HL-60/S4 treated with retinoic acid at 250 ng/mL for 4 days and 3 days (cell line): ENCODE data around the gene ACTN2.

Experiments used
- in situ Hi-C: fragments of 300-500 bp; cut with MboI; formaldehyde crosslinking; loops from 2 replicates; pipeline ENCODE4 v1.7.0; 2022; ENCODE audit warnings: low sequenced_read_pairs

ACTN2 gene

DNA sequence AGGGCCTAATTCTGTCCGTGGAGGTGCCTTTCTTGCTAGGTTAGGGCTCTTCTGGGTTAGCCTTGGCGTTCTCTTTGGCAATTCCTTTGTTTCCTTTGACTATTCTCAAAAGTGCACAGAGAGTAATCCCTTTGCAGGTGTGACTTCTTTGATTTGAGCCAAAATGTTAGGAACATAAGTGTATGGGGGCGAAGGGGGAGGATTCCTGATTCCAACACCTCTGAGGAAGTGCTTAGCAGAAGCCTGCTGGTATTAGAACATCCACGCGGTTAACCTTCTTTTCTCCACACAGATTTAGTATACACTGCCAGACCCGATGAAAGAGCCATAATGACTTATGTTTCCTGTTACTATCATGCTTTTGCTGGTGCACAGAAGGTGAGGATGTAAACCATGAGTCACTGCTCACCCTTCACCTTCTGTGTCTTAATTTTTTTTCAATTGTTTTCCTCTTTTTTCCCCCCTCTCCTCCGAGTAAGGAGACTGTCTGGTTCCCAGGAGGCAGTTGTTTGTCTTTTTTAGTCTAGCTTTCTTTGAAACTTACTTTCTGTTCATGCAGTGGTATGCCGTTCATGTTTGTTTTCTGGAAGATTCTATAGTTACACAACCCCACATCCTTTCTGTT is 48.0 kb downstream of the ACTN2 start:
- in situ Hi-C loops: no loop called here

DNA sequence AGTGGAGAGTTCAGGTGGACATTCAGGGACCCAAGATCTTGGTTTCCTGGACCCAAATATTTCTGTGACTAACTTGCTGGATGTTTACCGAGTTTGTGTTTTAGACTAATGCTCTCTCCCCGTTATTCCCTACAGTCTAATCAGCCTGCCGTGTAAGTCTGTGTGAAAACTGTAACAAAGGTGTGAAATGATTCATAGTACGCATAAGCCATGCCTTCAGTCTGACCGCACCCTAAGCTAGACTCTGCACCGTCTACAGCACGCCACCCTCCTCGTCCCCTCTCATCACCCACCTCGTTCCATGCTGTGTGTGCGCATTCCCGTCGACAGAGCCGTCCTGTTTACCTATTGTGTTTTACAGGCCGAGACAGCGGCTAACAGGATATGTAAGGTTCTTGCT is 50.5 kb downstream of the ACTN2 start:
- in situ Hi-C loops: no loop called here

DNA sequence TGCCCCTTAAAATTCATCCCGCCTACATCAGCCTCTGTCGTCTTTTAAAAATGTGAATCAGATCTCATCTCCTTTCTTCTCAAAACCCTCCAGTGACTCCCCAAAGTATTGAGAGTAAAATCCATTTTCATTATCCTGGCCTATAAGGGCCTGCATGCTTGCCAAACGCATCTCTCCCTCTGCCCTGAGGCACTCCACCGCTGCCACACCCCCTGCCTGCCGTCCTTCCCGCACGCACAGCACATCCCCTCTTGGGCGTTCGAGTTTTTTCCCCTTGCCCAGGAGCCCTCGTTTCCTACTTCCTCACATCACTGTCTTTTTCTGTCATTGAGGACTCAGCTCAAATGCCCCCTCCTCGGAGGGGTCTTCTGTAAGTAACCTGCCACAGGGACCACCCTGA is 55.5 kb downstream of the ACTN2 start:
- in situ Hi-C loops: no loop called here

DNA sequence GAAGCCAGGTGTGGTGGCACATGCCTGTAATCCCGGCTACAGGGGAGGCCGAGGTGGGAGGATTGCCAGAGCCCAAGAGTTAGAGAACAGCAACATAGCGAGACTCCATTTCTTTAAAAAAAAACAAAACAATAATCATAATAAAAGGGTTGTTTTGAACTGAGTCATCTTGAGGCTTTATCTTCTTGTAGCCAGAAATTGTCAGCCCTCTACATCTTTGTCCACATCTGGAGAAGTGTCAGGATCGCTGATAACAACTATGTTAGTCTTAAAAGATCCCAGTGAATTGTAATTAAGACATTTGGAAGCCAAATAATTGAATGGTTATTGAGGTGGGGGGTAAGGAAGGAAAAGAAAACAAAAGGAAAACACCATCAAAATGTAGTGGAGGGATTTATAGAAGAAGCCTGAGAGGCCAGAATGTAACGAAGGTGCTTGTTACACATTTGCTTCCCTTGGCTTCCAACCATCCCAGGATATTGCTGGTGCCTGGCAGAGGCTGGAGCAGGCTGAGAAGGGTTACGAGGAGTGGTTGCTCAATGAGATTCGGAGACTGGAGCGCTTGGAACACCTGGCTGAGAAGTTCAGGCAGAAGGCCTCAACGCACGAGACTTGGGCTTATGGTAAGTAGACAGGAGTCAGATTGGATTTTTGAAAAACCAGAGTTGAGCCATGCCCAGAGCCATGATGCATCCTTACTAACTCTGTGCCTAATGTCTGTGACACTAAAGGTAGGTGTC is 56.3 kb downstream of the ACTN2 start:
- in situ Hi-C loops: no loop called here

DNA sequence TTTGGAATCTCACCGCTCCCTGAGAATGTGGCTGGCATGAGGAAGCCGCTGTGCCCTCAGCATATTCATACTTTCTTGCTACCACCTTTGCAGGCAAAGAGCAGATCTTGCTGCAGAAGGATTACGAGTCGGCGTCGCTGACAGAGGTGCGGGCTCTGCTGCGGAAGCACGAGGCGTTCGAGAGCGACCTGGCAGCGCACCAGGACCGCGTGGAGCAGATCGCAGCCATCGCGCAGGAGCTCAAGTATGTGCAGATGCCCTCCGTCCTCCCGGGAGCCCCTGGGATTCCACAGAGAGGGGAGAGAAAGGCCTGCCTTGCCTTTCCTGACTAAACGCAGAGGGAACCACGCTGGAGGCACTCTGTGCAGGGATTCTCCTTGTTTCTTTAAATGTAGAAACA is 58.2 kb downstream of the ACTN2 start:
- in situ Hi-C loops: no loop called here

DNA sequence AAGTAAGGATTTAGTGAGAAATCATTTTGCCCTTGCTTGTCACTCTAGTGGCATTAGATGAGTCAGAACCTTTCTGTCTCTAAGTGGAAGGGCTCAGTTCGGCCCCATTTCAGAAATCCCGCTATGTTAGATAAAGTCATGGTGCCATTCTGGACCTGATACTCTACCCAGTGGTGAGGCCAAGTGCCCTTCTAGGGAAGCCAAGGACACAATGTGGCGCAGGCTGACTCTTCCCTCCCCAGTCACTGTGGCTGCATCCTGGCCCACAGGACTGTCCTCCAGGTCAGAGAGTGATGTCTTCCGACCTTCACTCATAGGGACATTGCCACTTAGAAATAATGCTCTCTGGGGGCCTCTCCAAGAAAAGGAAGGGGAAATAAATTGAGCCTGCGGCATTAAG is 60.5 kb downstream of the ACTN2 start:
- in situ Hi-C loops: no loop called here

DNA sequence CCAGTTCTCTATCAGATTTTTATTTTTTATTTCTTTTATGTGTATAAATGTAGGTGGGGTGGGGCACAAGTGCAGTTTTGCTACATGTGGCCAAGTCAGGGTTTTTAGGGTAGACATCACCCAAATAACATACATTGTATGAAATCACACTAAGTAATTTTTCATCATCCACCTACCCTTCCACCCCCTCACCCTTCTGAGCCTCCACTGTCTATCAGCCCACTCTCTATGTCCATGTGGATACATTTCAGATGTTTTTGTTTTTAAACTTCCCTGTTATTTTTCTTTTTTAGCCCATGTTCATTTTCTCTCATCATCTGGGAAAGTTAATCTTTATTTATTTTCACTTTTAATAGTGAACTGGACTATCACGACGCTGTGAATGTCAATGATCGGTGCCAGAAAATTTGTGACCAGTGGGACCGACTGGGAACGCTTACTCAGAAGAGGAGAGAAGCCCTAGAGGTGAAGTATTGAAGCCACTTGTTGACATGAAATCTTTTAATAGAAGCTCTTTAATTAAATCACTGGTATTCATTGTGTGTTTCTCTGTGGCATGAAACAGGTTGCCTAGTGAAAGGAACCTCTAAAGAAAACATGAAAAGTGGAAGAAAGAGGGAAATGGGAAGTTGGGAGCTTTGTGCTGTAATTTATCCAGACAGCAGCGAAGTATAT is 61.1 kb downstream of the ACTN2 start:
- in situ Hi-C loops: no loop called here

DNA sequence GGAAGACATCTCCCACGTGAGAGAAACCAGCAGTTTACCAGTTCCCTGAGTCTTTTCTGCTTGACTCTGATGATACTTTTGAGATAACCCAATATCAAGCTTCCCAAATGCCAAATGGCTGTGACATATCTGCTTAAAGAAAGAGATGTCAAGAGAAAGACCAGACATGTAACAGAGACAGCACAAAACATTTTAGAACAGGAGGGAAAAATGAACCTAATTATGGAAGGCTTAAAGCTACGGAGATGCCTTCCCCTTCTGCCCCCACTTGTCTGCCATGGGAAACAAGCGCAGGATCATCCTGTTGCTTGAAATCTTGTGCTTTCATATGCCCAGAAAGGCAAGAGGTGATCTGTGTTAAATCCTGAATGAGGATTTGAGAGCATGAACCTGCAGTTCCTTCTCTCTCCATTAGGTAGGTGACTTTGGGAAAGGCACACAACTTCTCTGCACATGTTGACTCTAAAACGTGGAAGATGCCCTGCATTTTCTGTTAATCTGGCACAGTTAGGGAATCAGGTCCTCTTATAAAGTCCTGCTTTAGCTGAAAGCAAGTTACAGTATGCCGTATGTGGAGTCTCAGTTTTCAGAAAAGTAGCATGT is 62.1 kb downstream of the ACTN2 start:
- in situ Hi-C loops: no loop called here

DNA sequence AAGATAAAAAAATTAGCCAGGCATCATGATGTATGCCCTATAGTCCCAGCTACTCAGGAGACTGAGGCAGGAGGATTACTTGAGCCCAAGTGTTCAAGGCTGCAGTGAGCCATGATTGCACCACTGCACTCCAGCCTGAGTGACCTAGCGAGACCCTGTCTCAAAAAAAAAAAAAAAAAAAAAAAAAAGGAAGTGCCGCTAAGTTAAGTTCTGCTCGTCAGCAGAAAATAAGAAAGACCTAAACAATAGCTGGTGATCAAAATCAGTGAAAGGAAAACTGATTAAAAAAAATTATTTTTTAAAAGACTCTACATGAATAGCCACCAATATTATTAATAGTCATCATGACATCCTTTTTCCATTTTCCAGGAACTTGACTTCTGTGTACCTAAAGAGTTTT is 64.6 kb downstream of the ACTN2 start:
- in situ Hi-C loops: no loop called here

DNA sequence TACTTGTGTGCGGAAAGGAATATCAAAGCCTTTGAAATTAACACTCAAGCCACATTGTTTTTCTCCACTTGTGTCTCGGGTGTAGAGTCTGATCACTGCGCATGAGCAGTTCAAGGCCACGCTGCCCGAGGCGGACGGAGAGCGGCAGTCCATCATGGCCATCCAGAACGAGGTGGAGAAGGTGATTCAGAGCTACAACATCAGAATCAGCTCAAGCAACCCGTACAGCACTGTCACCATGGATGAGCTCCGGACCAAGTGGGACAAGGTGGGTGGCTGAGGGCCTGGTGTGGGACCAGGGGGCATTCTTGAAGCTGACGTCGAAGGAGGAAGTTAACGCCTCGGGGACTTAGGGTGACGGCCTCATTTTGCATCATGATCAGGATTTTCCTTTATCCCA is 65.1 kb downstream of the ACTN2 start:
- in situ Hi-C loops: no loop called here

DNA sequence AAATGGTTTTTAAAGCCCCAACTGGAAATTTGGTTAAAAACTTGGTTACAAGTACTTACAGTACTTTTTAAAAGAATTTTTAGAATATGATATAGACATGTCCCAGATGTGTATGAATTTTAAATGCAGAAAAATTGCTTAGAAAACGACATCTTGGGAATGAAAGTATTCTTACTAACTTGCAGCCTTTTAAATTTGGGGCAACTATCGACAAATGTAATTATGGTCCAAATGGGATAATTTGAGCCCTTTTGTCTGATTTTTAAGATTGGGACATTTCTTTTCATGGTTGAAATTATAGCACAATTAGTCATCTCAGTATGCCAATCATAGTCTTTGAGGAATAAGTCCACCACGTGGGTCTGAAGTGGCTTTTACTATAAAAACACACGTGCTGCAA is 65.6 kb downstream of the ACTN2 start:
- in situ Hi-C loops: no loop called here

DNA sequence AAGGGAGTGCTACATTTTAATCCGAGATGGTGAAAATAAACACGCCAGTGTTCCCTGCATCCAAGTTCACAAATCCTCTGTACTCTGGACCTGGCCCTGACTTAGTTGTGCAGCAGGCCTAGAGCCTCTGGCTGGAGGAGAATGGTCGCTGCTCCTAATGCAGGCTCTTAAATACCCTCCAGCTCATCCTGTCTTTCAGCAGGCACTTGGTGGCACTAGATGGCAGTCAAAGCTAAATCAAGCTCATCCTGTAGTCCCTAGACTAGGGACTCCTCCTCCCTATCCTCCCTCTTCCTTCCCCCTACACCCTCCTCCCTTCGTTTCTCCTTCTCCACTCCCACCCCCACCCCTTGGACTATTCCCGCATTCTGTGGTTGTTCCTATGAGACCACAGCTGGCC is 67.2 kb downstream of the ACTN2 start:
- in situ Hi-C loops: no loop called here

DNA sequence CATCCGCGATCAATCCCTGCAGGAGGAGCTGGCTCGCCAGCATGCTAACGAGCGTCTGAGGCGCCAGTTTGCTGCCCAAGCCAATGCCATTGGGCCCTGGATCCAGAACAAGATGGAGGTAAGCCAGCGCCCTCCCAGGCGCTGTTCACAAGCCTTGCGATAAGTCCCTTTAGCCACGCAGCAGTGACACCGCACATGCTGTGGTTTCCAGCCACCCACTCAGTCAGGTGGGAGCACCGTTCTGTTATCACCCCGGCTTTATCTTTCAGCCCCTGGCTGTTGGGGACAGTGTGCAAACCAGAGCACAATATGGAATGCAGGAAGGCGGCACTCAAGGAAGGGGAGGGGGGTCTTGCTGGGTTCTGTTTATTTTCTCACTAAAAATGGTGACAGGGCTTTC is 67.7 kb downstream of the ACTN2 start:
- in situ Hi-C loops: no loop called here

DNA sequence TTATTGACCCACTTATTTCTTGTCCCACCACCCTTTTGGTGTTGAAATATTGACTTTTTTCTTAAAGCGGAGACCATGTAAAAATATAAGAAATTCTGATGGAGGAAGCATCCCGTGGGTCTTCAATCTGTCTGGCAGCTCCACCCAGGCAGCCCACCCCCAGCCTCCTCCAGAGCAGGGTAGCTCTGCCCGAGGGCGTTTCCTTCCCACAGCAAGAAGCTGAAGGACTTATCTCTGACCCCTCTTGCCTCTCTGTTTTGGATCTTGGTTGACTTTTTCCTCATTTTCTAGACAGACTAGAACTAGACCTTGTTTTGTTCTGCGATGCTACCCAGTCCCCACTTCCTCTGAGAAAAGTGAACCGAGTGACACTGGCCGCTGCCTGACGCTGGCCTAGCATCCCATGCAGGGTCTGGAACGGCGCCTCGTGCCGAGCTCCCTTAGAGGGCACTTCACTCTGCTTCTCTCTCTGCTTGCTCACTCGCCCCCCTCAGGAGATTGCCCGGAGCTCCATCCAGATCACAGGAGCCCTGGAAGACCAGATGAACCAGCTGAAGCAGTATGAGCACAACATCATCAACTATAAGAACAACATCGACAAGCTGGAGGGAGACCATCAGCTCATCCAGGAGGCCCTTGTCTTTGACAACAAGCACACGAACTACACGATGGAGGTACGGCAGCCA is 68.4 kb downstream of the ACTN2 start:
- in situ Hi-C loops: no loop called here

DNA sequence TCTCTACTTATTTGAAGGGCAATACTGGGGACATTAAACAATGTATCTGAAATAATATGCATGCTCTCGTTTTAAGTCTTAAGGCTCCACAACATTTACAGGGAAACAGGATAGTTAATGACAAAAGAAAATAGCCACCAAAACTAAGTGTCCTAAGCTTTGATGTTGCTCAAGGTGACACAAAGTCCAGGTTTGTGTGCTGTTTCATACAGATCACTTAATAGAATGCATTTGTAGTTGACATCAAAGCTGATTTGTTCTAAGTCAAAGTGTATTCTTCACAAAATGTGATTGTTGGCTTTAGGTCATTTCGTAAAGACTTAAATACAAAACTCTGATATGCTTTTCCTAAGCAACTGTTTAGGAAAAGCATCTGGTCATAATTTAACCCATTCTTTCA is 71.3 kb downstream of the ACTN2 start:
- in situ Hi-C loops: no loop called here

DNA sequence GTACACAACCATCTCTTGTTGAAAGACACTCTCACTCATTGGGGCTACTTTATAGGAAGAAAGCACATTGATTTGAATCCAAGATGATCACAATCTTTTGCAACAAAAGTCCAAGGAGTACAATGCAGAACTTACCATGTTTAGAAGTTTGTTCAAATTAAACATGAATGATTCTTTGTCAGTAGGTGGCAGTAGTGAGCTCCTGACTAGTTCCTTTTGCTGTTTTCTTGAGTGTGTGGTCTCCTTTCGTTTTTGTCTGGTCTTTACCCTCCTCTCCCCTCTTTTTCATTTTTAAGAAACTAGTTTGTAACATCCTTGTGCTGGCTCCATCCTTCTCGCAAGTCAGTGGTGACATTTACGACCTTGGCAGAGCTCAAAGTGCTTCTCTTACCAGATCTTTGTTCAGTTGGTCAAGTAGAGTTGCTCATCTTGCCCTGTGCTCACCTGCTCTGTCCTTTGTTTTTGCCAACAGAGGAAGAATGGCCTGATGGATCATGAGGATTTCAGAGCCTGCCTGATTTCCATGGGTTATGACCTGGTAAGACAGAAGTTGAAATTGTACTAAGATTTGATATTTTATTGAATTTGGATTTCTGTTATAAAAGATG is 73.1 kb downstream of the ACTN2 start:
- in situ Hi-C loops: no loop called here

DNA sequence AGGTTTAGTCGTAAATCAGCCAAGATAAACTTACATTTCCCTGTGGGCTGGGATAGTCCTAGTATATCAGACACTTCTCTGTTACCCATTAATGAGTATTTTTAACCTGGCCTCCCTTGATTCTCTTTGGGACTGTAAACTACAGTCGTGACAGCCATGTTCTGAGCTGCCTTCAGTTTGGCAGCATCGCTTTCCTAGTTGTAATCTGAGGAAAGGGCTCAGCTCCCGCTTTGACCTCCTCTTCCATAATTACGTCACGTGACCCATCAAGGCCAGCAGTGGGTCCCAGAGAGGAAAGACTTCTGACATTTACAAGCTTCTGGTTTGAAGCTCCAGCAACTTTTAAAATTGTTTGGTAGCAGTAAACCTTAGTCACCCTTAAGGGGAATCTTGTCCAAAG is 74.2 kb downstream of the ACTN2 start:
- in situ Hi-C loops: no loop called here

DNA sequence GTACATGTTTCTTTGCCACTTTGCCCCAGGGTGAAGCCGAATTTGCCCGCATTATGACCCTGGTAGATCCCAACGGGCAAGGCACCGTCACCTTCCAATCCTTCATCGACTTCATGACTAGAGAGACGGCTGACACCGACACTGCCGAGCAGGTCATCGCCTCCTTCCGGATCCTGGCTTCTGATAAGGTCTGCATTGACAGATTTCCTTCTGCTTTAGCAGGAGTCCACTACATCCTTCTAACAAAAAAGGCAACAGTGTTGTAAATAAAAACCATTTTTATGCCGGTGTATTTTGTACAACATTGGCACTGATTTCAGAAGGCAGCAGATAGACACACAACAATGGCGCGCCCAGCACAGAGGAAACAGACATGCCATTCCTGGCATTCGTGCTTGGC is 74.7 kb downstream of the ACTN2 start:
- in situ Hi-C loops: no loop called here

DNA sequence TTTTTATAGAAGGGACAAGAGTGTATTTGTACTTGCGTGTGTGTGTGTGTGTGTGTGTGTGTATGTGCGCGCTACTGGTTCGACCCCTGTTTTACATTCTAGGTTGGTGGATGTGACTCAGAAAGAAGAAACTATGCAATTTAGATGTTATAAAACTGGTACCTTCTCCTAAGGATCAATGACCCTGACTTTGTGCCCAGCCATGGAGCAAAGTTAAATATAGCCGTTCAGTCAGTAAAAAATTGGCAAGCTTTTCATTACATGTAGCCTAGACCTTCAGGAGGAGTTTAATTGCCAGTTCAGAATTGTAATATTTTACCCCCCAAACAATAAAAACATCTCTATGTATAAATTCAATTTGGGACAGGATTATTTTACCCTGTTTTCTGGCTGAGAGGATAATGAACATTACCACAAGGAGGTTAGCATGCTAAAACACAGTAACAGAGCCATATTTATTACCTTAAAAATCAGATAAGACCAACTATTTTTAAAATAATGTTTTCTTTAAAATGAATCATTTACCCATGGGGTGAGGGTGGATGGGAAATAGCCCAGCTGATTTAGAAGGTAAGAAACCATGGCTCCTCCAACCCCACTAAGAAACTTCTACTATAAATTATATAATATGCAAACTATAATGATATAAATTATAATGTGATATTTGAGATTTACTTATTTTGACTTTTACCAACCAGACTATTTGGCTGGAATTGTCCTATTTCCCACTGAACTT is 75.3 kb downstream of the ACTN2 start:
- in situ Hi-C loops: no loop called here

DNA sequence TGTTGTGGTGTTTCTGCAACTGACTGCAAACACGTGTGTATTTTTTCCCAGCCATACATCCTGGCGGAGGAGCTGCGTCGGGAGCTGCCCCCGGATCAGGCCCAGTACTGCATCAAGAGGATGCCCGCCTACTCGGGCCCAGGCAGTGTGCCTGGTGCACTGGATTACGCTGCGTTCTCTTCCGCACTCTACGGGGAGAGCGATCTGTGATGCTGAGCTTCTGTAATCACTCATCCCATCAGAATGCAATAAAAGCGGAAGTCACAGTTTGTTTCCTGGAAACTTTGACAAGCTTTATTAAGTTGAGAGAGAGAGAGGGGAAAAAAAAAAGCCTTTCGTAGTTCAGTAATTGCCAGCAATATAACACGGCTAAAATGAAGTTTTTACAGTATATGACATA is 76.1 kb downstream of the ACTN2 start:
- in situ Hi-C loops: no loop called here
